ENCODE measurements around the gene ITPRIPL1. TPM values are rescaled to one million over a fixed set of nuclear protein-coding genes. Genes with fewer than 3 reads are reported as not detected.

ITPRIPL1 gene
- total and polyA plus RNA-seq, 2 of the 4 experiments (the other 2 are of a cell fraction) = 0.84 to 1.1 TPM

- Histone ChIP-seq H4K20me1 (ENCODE audit: insufficient read depth, low read length) (no peaks in the 10 kb centered on the region), H2AK5ac (ENCODE audit: low read depth, low read length) (no peak overlapping the region), H3K4me2 (ENCODE audit: low read depth, low read length) (no peak overlapping the region), H3K56ac (ENCODE audit: extremely low read depth, insufficient read depth, low read length) (no peak overlapping the region), H2BK20ac (ENCODE audit: low read depth, low read length) (no peak overlapping the region), H3K18ac (ENCODE audit: low read depth, low read length) (no peak overlapping the region), H2AFZ (replicated peaks; ENCODE audit: low read length, poor library complexity) (no peak overlapping the region), H3K23ac (ENCODE audit: low read depth, low read length) (no peak overlapping the region), H2BK15ac (ENCODE audit: low read depth, low read length) (no peak overlapping the region), H3K27ac (ENCODE audit: insufficient read depth, low read length) (no peak overlapping the region), H3K4me3 (ENCODE audit: insufficient read depth, low read depth, low read length) (no peak overlapping the region), H2BK5ac (ENCODE audit: low read depth, low read length, poor library complexity, severe bottlenecking) (no peak overlapping the region), H3K4me1 (ENCODE audit: control insufficient read depth, insufficient read depth, low read length) (peaks cover 13% of the 10 kb centered on the region), H3K9ac (ENCODE audit: low read depth, low read length) (no peak overlapping the region), H3K36me3 (ENCODE audit: control insufficient read depth, insufficient read depth, low read length) (no peaks in the 10 kb centered on the region), H4K5ac (ENCODE audit: low read depth, low read length) (no peak overlapping the region), H3K14ac (replicated peaks; ENCODE audit: low read depth, low read length) (no peak overlapping the region), H4K91ac (ENCODE audit: insufficient read depth, low read depth, low read length) (no peak overlapping the region), H2AK9ac (replicated peaks; ENCODE audit: low read depth, low read length, poor library complexity) (no peak overlapping the region), H3K4ac (ENCODE audit: low read depth, low read length) (no peak overlapping the region), H3K9me3 (ENCODE audit: control insufficient read depth, insufficient read depth, low read length) (no peaks in the 10 kb centered on the region), H4K8ac (ENCODE audit: low read depth in 2 of 2, low read length in 2 of 2) (no peak overlapping the region), H3K27me3 (ENCODE audit: control insufficient read depth, insufficient read depth, low read length) (no peaks in the 10 kb centered on the region), H3K9me1 (ENCODE audit: insufficient read depth, low read length) (peaks cover 9% of the 10 kb centered on the region), H2BK120ac (ENCODE audit: low read depth, low read length) (no peak overlapping the region), H3K79me1 (ENCODE audit: low read depth in 1 of 2, low read length in 2 of 2) (peaks cover 13 to 38% of the 10 kb centered on the region in 2 experiments; a peak in 3 of 4 replicates)
- ATAC-seq (ENCODE audit: low read depth) (no peak), DNase-seq (no peak)
- BruUV-seq (replicated peaks) = no TSS peak
- dilution Hi-C loops (cut with HindIII; ENCODE audit: low sequenced_read_pairs, unreplicated experiment) = no loop called here
- ChIA-PET CTCF (no interaction called here), POLR2A (ENCODE audit: unreplicated experiment) (no interaction called here)
- intact Hi-C loops (cut with micrococcal nuclease) = no loop called here
- TF ChIP-seq MAFK (IDR thresholded peaks at IDR 0.05; ENCODE audit: low read depth, low read length) (no peak), RCOR1 (IDR thresholded peaks at IDR 0.05; ENCODE audit: insufficient replicate concordance, low read length) (no peak), SMC3 (IDR thresholded peaks at IDR 0.05; ENCODE audit: low read depth, low read length) (no peak), RFX5 (IDR thresholded peaks at IDR 0.05; ENCODE audit: low read depth, low read length) (no peak), BHLHE40 (IDR thresholded peaks at IDR 0.05; ENCODE audit: low read depth, low read length) (no peak), USF2 (IDR thresholded peaks at IDR 0.05; ENCODE audit: low read depth, low read length) (no peak)
- in situ Hi-C loops (cut with MboI; ENCODE audit: low sequenced_read_pairs) = no loop called here
- WGBS, 2 experiments (ENCODE audit: extremely low coverage in 2 of 2, insufficient read length in 1 of 2) = 100% methylated on average over 1 of the region's 3 CpGs; no CpG with 5 or more reads in 1 of the 2 experiments
These were observed 8.6 kb downstream of the ITPRIPL1 start for GRCh38 chr2:96333708-96334107.
